ENCODE data around the gene RITA1. TPM values are rescaled to one million over a fixed set of nuclear protein-coding genes. Genes with fewer than 3 reads are reported as not detected.

RITA1 gene
- total and polyA plus RNA-seq, 4 donors = 10.6 to 18.1 (median 14.9) TPM

DNA sequence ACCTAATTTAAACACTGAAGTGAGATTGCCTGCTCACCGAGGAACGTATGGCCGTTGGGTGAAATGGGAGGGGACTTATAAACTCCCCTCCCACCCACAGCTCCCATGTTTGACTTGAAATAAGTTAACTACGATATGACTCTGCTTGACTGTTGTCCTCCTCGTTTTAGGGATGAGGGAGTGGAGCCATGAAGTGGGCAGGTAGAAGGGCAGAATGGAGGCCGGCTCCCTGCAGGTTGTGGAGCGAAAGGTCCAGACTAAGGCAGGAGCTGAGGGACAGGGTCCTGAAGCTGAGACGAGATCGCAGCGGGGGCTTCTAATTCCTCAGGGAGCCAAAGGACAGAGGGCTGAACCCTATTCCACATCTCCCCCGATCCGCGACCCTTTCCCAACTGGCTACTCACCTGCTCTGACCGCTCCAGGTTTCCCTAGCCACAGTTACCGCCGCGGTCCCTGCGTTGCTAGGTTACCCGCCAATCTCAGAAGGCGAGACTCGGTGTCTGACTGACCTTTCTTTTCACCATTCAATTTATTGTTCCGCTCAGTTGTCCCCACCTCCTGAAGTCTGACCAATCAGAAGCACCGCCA is 35.2 kb downstream of the RITA1 start:
- H3K4me3 ChIP-seq (ENCODE audit: low read depth in 1 of 3, low read length in 3 of 3) = peak overlapping the region; percentile 2 to 44 (median 16)
- peak; percentile 96 for TF ChIP-seq YY1 (IDR thresholded peaks at IDR 0.05)
- TF ChIP-seq FOXA2 (IDR thresholded peaks at IDR 0.05) = no peak
- no peak overlapping the region for H3K27ac ChIP-seq (ENCODE audit: low read depth in 1 of 2, low read length in 2 of 2)
- H3K9me3 ChIP-seq (ENCODE audit: control insufficient read depth in 4 of 4, low read length in 3 of 4) = no peaks in the 10 kb centered on the region
- no peak overlapping the region for H3K9ac ChIP-seq (ENCODE audit: low read depth in 1 of 2, low read length in 2 of 2)
- 5% methylated on average over 23 of the region's 23 CpGs for WGBS
- no peaks in the 10 kb centered on the region for H3K36me3 ChIP-seq (ENCODE audit: control insufficient read depth in 4 of 4, insufficient read depth in 3 of 4, low read depth in 1 of 4, low read length in 3 of 4)
- no peak for DNase-seq (ENCODE audit: low spot score)
- no peaks in the 10 kb centered on the region for H3K27me3 ChIP-seq (ENCODE audit: control insufficient read depth in 4 of 4, insufficient read depth in 4 of 4, low read length in 3 of 4)
- peaks cover 6 to 29% (median 22%) of the 10 kb centered on the region in 4 donors for H3K4me1 ChIP-seq (ENCODE audit: control insufficient read depth in 4 of 4, insufficient read depth in 4 of 4, low read length in 3 of 4)

DNA sequence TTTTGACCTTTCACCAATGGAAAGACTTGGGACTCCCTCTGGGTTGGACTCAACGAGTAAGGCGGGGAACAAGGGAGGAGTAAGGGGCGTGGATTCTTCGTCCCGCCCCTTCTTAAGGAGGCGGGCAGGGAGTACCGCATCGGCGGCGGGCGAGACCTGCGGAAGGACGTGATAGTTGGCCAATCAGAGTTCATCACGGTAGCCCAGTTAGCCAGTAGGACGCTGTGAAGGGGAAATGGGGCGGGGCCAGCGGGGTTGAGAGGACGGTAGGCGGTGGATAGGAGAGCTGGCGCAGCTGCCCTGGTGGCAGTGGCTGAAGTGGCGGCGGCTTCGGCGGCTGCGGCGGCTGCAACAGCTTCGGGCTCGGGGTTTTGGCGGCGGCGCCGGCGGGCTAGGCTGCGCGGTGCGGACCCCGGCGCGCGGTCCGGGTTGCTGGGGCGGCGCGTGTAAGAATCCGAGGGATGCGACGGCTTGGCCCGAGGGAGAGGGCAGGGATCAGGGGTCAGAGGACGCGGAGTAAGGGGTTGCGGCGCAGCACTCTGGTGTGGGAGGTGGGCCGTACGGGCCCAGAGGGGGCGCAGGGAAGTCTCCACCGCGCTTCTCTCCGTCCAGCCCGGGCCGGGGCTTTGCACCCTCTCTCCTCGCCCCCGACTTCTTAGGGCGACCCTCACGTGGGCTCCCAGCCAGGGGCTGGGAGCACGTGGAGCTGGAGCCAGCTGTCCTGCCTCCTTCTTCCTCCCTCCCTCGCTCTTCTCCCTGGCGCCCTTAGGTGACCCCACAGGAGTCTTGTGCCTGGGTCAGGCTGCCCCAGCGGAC is 35.9 kb downstream of the RITA1 start, which contains the start of gene TPCN1:
Gene TPCN1, plus strand, starts transcription at position 284 of the 816 bp plus-strand sequence. CDS start 5,389 bp downstream, outside the sequence.
- peak within 1 kb of the TSS; percentile 75 to 93 for H3K9ac ChIP-seq (ENCODE audit: low read depth in 1 of 2, low read length in 2 of 2)
- H3K27me3 ChIP-seq (ENCODE audit: control insufficient read depth in 4 of 4, insufficient read depth in 4 of 4, low read length in 3 of 4) = no peaks in the 10 kb centered on the region
- DNase-seq (ENCODE audit: low spot score) = peak; percentile 99
- peaks cover 6 to 29% (median 22%) of the 10 kb centered on the region in 4 donors for H3K4me1 ChIP-seq (ENCODE audit: control insufficient read depth in 4 of 4, insufficient read depth in 4 of 4, low read length in 3 of 4)
- H3K4me3 ChIP-seq (ENCODE audit: low read depth in 1 of 3, low read length in 3 of 3) = peak within 1 kb of the TSS; percentile 55 to 90 (median 65)
- H3K27ac ChIP-seq (ENCODE audit: low read depth in 1 of 2, low read length in 2 of 2) = peak within 1 kb of the TSS; percentile 82 to 83
- under 1% methylated on average over 68 of the region's 68 CpGs for WGBS
- TF ChIP-seq HNF4G (IDR thresholded peaks at IDR 0.05) (peak; percentile 82), HNF4A (conservative IDR thresholded peaks at IDR 0.05) (peak; percentile 76 to 95), NR2F2 (IDR thresholded peaks at IDR 0.05) (peak; percentile 98), FOXA1 (IDR thresholded peaks at IDR 0.05) (no peak), TAF1 (conservative IDR thresholded peaks at IDR 0.05) (peak; percentile 76), RXRA (IDR thresholded peaks at IDR 0.05) (peak; percentile 71 to 93), GABPA (IDR thresholded peaks at IDR 0.05 in 1 of 2, conservative IDR thresholded peaks at IDR 0.05 in 1 of 2) (peak; percentile 26 to 71), FOXA2 (IDR thresholded peaks at IDR 0.05) (no peak), YY1 (IDR thresholded peaks at IDR 0.05) (no peak), EGR1 (IDR thresholded peaks at IDR 0.05; ENCODE audit: low read depth in 2 of 2) (peak in 1 of 2 donors; percentile 49), JUND (IDR thresholded peaks at IDR 0.05) (peak; percentile 78 to 91), SP1 (IDR thresholded peaks at IDR 0.05) (peak; percentile 100), RAD21 (IDR thresholded peaks at IDR 0.05) (peak; percentile 46 to 58)
- TF ChIP-seq, protein P1, sequence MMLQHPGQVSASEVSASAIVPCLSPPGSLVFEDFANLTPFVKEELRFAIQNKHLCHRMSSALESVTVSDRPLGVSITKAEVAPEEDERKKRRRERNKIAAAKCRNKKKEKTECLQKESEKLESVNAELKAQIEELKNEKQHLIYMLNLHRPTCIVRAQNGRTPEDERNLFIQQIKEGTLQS (IDR thresholded peaks at IDR 0.05) = peak; percentile 63
- TF ChIP-seq, protein P2, sequence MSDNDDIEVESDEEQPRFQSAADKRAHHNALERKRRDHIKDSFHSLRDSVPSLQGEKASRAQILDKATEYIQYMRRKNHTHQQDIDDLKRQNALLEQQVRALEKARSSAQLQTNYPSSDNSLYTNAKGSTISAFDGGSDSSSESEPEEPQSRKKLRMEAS (IDR thresholded peaks at IDR 0.05) = peak; percentile 36
- TF ChIP-seq, protein P3, sequence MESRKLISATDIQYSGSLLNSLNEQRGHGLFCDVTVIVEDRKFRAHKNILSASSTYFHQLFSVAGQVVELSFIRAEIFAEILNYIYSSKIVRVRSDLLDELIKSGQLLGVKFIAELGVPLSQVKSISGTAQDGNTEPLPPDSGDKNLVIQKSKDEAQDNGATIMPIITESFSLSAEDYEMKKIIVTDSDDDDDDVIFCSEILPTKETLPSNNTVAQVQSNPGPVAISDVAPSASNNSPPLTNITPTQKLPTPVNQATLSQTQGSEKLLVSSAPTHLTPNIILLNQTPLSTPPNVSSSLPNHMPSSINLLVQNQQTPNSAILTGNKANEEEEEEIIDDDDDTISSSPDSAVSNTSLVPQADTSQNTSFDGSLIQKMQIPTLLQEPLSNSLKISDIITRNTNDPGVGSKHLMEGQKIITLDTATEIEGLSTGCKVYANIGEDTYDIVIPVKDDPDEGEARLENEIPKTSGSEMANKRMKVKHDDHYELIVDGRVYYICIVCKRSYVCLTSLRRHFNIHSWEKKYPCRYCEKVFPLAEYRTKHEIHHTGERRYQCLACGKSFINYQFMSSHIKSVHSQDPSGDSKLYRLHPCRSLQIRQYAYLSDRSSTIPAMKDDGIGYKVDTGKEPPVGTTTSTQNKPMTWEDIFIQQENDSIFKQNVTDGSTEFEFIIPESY (IDR thresholded peaks at IDR 0.05) = peak; percentile 51
- TF ChIP-seq, protein P4, sequence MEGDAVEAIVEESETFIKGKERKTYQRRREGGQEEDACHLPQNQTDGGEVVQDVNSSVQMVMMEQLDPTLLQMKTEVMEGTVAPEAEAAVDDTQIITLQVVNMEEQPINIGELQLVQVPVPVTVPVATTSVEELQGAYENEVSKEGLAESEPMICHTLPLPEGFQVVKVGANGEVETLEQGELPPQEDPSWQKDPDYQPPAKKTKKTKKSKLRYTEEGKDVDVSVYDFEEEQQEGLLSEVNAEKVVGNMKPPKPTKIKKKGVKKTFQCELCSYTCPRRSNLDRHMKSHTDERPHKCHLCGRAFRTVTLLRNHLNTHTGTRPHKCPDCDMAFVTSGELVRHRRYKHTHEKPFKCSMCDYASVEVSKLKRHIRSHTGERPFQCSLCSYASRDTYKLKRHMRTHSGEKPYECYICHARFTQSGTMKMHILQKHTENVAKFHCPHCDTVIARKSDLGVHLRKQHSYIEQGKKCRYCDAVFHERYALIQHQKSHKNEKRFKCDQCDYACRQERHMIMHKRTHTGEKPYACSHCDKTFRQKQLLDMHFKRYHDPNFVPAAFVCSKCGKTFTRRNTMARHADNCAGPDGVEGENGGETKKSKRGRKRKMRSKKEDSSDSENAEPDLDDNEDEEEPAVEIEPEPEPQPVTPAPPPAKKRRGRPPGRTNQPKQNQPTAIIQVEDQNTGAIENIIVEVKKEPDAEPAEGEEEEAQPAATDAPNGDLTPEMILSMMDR (IDR thresholded peaks at IDR 0.05; ENCODE audit: low read depth, low read length, missing input control) = no peak
- TF ChIP-seq, protein P5, sequence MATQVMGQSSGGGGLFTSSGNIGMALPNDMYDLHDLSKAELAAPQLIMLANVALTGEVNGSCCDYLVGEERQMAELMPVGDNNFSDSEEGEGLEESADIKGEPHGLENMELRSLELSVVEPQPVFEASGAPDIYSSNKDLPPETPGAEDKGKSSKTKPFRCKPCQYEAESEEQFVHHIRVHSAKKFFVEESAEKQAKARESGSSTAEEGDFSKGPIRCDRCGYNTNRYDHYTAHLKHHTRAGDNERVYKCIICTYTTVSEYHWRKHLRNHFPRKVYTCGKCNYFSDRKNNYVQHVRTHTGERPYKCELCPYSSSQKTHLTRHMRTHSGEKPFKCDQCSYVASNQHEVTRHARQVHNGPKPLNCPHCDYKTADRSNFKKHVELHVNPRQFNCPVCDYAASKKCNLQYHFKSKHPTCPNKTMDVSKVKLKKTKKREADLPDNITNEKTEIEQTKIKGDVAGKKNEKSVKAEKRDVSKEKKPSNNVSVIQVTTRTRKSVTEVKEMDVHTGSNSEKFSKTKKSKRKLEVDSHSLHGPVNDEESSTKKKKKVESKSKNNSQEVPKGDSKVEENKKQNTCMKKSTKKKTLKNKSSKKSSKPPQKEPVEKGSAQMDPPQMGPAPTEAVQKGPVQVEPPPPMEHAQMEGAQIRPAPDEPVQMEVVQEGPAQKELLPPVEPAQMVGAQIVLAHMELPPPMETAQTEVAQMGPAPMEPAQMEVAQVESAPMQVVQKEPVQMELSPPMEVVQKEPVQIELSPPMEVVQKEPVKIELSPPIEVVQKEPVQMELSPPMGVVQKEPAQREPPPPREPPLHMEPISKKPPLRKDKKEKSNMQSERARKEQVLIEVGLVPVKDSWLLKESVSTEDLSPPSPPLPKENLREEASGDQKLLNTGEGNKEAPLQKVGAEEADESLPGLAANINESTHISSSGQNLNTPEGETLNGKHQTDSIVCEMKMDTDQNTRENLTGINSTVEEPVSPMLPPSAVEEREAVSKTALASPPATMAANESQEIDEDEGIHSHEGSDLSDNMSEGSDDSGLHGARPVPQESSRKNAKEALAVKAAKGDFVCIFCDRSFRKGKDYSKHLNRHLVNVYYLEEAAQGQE (IDR thresholded peaks at IDR 0.05) = no peak
- no peaks in the 10 kb centered on the region for H3K36me3 ChIP-seq (ENCODE audit: control insufficient read depth in 4 of 4, insufficient read depth in 3 of 4, low read depth in 1 of 4, low read length in 3 of 4)
- H3K9me3 ChIP-seq (ENCODE audit: control insufficient read depth in 4 of 4, low read length in 3 of 4) = no peaks in the 10 kb centered on the region
